ENCODE data around the gene FMNL3.
"Not testable (repeated sequence)": the region's sequence is repeated elsewhere in the genome, so short reads cannot be mapped to it uniquely, and the experiment has no call there.

FMNL3 gene

DNA sequence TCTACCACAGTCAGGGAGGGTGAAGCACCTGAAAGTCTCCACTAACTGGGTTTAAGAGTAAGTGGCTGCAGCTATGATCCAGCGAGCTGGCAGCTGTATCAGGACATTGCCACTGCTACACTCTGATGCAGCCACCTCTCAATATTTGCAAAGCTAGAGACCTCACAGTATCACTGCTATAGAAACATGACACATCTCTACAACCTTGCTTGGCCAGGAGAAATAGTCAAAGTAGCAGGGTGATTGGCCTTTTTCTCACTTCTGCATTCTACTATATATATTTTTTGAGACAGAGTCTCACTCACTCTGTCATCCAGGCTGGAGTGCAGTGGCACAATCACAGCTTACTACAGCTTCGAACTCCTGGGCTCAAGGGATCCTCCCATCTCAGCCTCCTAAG lies 9.3 kb upstream of the FMNL3 start:
- Histone ChIP-seq H3F3A (ENCODE audit: insufficient read depth, low read length) (no peaks in the 10 kb centered on the region), H3K4me3 (ENCODE audit: low read length) (no peak overlapping the region), H3K27ac (ENCODE audit: low read length) (no peak overlapping the region), H3K79me2 (ENCODE audit: low read length) (no peaks in the 10 kb centered on the region), H4K20me1 (ENCODE audit: insufficient read depth, low read length) (no peaks in the 10 kb centered on the region), H3K9ac (ENCODE audit: low read length) (no peak overlapping the region), H3K27me3 (replicated peaks; ENCODE audit: insufficient read depth, low read length) (no peaks in the 10 kb centered on the region), H3K9me2 (replicated peaks; ENCODE audit: insufficient read depth, low read length) (no peaks in the 10 kb centered on the region), H3K9me3 (replicated peaks; ENCODE audit: insufficient read depth, low read length) (no peaks in the 10 kb centered on the region), H3K36me3 (replicated peaks; ENCODE audit: insufficient read depth, low read length) (no peaks in the 10 kb centered on the region), H3K4me1 (ENCODE audit: low read length) (no peaks in the 10 kb centered on the region), H2AFZ (ENCODE audit: low read length) (no peak overlapping the region), H3K4me2 (ENCODE audit: low read depth, low read length) (no peak overlapping the region)
- DNase-seq: no peak
- TF ChIP-seq EZH2 (optimal IDR thresholded peaks at IDR 0.05; ENCODE audit: low read depth, low read length) (no peak), EZH2phosphoT487 (IDR thresholded peaks at IDR 0.05; ENCODE audit: low read length) (no peak)
- TF ChIP-seq, protein P1, sequence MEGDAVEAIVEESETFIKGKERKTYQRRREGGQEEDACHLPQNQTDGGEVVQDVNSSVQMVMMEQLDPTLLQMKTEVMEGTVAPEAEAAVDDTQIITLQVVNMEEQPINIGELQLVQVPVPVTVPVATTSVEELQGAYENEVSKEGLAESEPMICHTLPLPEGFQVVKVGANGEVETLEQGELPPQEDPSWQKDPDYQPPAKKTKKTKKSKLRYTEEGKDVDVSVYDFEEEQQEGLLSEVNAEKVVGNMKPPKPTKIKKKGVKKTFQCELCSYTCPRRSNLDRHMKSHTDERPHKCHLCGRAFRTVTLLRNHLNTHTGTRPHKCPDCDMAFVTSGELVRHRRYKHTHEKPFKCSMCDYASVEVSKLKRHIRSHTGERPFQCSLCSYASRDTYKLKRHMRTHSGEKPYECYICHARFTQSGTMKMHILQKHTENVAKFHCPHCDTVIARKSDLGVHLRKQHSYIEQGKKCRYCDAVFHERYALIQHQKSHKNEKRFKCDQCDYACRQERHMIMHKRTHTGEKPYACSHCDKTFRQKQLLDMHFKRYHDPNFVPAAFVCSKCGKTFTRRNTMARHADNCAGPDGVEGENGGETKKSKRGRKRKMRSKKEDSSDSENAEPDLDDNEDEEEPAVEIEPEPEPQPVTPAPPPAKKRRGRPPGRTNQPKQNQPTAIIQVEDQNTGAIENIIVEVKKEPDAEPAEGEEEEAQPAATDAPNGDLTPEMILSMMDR (IDR thresholded peaks at IDR 0.05; ENCODE audit: low read length): no peak

DNA sequence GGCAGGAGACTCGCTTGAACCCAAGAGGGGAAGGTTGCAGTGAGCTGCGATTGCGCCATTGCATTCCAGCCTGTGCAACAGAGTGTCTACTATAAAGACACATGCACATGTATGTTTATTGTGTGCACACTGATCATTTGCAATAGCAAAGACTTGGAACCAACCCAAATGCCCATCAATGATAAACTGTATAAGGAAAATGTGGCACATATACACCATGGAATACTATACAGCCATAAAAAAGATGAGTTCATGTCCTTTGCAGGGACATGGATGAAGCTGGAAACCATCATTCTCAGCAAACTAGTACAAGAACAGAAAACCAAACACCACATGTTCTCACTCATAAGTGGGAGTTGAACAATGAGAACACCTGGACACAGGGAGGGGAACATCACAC lies 6.7 kb upstream of the FMNL3 start:
- DNase-seq: not testable (repeated sequence)

GRCh38 chr12:49708851-49709250 lies 1.6 kb upstream of the FMNL3 start:
- no peak overlapping the region for H3K9ac ChIP-seq (ENCODE audit: low read length)
- no peak overlapping the region for H3K4me2 ChIP-seq (ENCODE audit: low read depth, low read length)
- no peaks in the 10 kb centered on the region for H3K36me3 ChIP-seq (replicated peaks; ENCODE audit: insufficient read depth, low read length)
- no peaks in the 10 kb centered on the region; the same call in 1 of the 2 replicates for H3K27me3 ChIP-seq (replicated peaks; ENCODE audit: insufficient read depth, low read length)
- H4K20me1 ChIP-seq (ENCODE audit: insufficient read depth, low read length): no peaks in the 10 kb centered on the region
- H2AFZ ChIP-seq (ENCODE audit: low read length): no peak overlapping the region
- H3K27ac ChIP-seq (ENCODE audit: low read length): no peak overlapping the region
- H3K9me2 ChIP-seq (replicated peaks; ENCODE audit: insufficient read depth, low read length): no peaks in the 10 kb centered on the region
- peaks cover 15% of the 10 kb centered on the region for H3K4me1 ChIP-seq (ENCODE audit: low read length)
- H3K4me3 ChIP-seq (ENCODE audit: low read length): no peak overlapping the region
- H3K79me2 ChIP-seq (ENCODE audit: low read length): peaks cover 13% of the 10 kb centered on the region; the same call in 1 of the 2 replicates
- no peaks in the 10 kb centered on the region for H3K9me3 ChIP-seq (replicated peaks; ENCODE audit: insufficient read depth, low read length)
- H3F3A ChIP-seq (ENCODE audit: insufficient read depth, low read length): no peaks in the 10 kb centered on the region
- no peak for DNase-seq
- TF ChIP-seq EZH2 (optimal IDR thresholded peaks at IDR 0.05; ENCODE audit: low read depth, low read length): no peak
- no peak for TF ChIP-seq EZH2phosphoT487 (IDR thresholded peaks at IDR 0.05; ENCODE audit: low read length)
- TF ChIP-seq, protein P1 (IDR thresholded peaks at IDR 0.05; ENCODE audit: low read length): no peak

More for the DNA sequence above, 6.7 kb upstream of the FMNL3 start:
- not testable (repeated sequence) for H3K79me2 ChIP-seq (ENCODE audit: low read length); H3K4me2 ChIP-seq (ENCODE audit: low read depth, low read length); H3K36me3 ChIP-seq (replicated peaks; ENCODE audit: insufficient read depth, low read length); H3K27me3 ChIP-seq (replicated peaks; ENCODE audit: insufficient read depth, low read length); H3K27ac ChIP-seq (ENCODE audit: low read length); H3K9me2 ChIP-seq (replicated peaks; ENCODE audit: insufficient read depth, low read length); H4K20me1 ChIP-seq (ENCODE audit: insufficient read depth, low read length); H3K9ac ChIP-seq (ENCODE audit: low read length); H2AFZ ChIP-seq (ENCODE audit: low read length); H3K4me1 ChIP-seq (ENCODE audit: low read length); H3F3A ChIP-seq (ENCODE audit: insufficient read depth, low read length); H3K9me3 ChIP-seq (replicated peaks; ENCODE audit: insufficient read depth, low read length); H3K4me3 ChIP-seq (ENCODE audit: low read length)

DNA sequence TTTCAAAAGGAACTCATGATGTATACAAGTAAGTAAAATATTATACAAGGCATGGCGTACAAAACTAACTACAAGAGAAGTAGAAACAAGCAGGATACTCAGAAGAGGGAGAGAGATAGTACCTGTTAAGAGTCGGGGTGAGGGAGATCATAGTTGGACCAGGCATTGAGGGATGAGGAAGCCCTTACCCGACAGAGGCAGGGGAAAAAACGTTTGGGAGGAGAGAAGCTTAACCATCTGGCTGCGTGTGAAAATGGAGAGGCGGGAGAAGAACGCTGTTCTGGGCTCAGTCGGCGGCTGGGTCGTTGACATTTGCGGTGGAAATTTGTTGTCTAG lies 575 bp upstream of the FMNL3 start:
- H3F3A ChIP-seq (ENCODE audit: insufficient read depth, low read length): no peaks in the 10 kb centered on the region
- no peak overlapping the region for H3K9ac ChIP-seq (ENCODE audit: low read length)
- no peaks in the 10 kb centered on the region for H3K36me3 ChIP-seq (replicated peaks; ENCODE audit: insufficient read depth, low read length)
- TF ChIP-seq EZH2 (optimal IDR thresholded peaks at IDR 0.05; ENCODE audit: low read depth, low read length): no peak
- TF ChIP-seq, protein P1 (IDR thresholded peaks at IDR 0.05; ENCODE audit: low read length): no peak
- TF ChIP-seq EZH2phosphoT487 (IDR thresholded peaks at IDR 0.05; ENCODE audit: low read length): no peak
- H3K4me3 ChIP-seq (ENCODE audit: low read length): peak overlapping the region; percentile 20; the same call in 1 of the 2 replicates
- peak overlapping the region; percentile 54 for H2AFZ ChIP-seq (ENCODE audit: low read length)
- peak overlapping the region; percentile 64; the same call in 1 of the 2 replicates for H3K4me2 ChIP-seq (ENCODE audit: low read depth, low read length)
- DNase-seq: no peak
- H3K9me3 ChIP-seq (replicated peaks; ENCODE audit: insufficient read depth, low read length): no peaks in the 10 kb centered on the region
- peaks cover 22% of the 10 kb centered on the region; the same call in 1 of the 2 replicates for H3K79me2 ChIP-seq (ENCODE audit: low read length)
- H4K20me1 ChIP-seq (ENCODE audit: insufficient read depth, low read length): no peaks in the 10 kb centered on the region
- H3K4me1 ChIP-seq (ENCODE audit: low read length): peaks cover 22% of the 10 kb centered on the region
- no peak overlapping the region for H3K27ac ChIP-seq (ENCODE audit: low read length)
- H3K27me3 ChIP-seq (replicated peaks; ENCODE audit: insufficient read depth, low read length): no peaks in the 10 kb centered on the region; the same call in 1 of the 2 replicates
- H3K9me2 ChIP-seq (replicated peaks; ENCODE audit: insufficient read depth, low read length): no peaks in the 10 kb centered on the region

Data from MM.1S (cell line).